ENCODE measurements around the gene NEGR1. TPM values are rescaled to one million over a fixed set of nuclear protein-coding genes. Genes with fewer than 3 reads are reported as not detected.

The NEGR1 gene
- total and polyA plus RNA-seq, 9 of the 15 experiments (the other 6 are each of a cell fraction or from before 2014, with no cell fraction given) = not detected

DNA sequence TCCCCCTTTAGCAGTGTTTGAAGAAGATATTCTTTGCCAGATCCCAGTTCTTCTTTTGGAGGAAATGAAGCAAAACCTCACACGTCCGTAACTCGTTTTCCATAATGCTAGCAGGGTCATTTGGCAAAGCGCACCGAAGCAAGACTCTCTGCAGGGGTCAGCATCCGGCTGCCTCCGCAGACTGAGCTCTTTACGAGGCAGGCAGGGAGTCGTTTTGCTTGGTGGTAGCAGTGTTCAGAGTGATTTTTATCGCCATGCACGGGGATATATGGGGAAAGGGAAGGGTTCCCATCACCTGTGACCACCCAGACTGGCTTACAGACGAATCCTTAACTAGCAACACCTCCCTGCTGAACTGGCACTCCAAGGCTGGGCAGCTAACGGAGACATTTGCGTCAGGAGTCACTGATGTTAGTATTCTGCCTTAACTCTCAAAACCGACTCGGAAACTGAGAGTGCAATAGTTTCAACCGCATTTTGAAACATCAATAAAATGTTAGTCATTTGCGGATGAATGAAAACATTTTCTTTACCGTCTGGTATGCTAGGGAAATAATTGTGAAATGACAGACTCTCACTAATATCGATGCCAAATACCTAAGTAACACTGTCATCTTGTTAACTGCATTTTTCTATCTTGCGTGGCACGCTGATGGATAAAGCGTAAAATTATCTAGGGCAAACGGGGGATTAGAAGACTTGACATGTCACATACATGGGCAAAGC, 2.2 kb upstream of the NEGR1 start:
- intact Hi-C loops (cut with micrococcal nuclease) = no loop called here
- H3K36me3 ChIP-seq (ENCODE audit: control insufficient read depth, insufficient read depth, low read length) = no peaks in the 10 kb centered on the region
- WGBS (ENCODE audit: insufficient coverage, low coverage, missing lambda C conversion rate) = 4% methylated on average over 24 of the region's 24 CpGs
- no peak overlapping the region for H2AFZ ChIP-seq (ENCODE audit: low read depth, low read length)
- H3K79me2 ChIP-seq (ENCODE audit: control insufficient read depth, insufficient read depth, low read length) = no peaks in the 10 kb centered on the region
- ChIA-PET CTCF (ENCODE audit: low intra/inter-chr PET ratio) (no interaction called here), POLR2A (no interaction called here)
- DNase-seq (ENCODE audit: extremely low read depth in 1 of 4, low spot score in 3 of 4) (no peak), ATAC-seq (no peak), FAIRE-seq (no peak)
- no peak overlapping the region for H3K4me3 ChIP-seq
- no peaks in the 10 kb centered on the region for H3K27me3 ChIP-seq (ENCODE audit: control insufficient read depth in 2 of 2, insufficient read depth in 2 of 2, low read length in 2 of 2)
- no peaks in the 10 kb centered on the region for H3K9me3 ChIP-seq (replicated peaks; ENCODE audit: control insufficient read depth, insufficient read depth, low read depth, low read length)
- H3K4me1 ChIP-seq (replicated peaks in 1 of 2; ENCODE audit: control insufficient read depth in 2 of 2, insufficient read depth in 2 of 2, low read length in 2 of 2) = no peaks in the 10 kb centered on the region; a peak in 1 of 5 replicates
- TF ChIP-seq KLF6 (CRISPR knock-in tag; IDR thresholded peaks at IDR 0.05; ENCODE audit: borderline replicate concordance) (no peak), ZNF77 (CRISPR knock-in tag; IDR thresholded peaks at IDR 0.05) (no peak), C11orf30 (IDR thresholded peaks at IDR 0.05; ENCODE audit: low read depth) (no peak), ZNF551 (CRISPR knock-in tag; IDR thresholded peaks at IDR 0.05) (no peak), ZNF224 (CRISPR knock-in tag; IDR thresholded peaks at IDR 0.05) (no peak), ATF4 (CRISPR knock-in tag; IDR thresholded peaks at IDR 0.05) (no peak), U2AF1 (optimal IDR thresholded peaks at IDR 0.05; ENCODE audit: low read depth, low read length) (no peak)
- H4K20me1 ChIP-seq (replicated peaks; ENCODE audit: control insufficient read depth, insufficient read depth, low read length) = no peaks in the 10 kb centered on the region
- no TSS peak for BruUV-seq (replicated peaks)
- in situ Hi-C loops (cut with MboI) = no loop called here
- H3K27ac ChIP-seq (ENCODE audit: extremely low read depth, low read depth, low read length) = no peak overlapping the region
- H3K9ac ChIP-seq (ENCODE audit: insufficient read depth in 1 of 2, low read depth in 2 of 2, low read length in 2 of 2) = no peak overlapping the region
- H3K4me2 ChIP-seq (ENCODE audit: insufficient read depth, low read length) = no peak overlapping the region
- H3K9me1 ChIP-seq (ENCODE audit: control insufficient read depth, insufficient read depth, low read length) = no peaks in the 10 kb centered on the region
